GM19238 (cell line): ENCODE measurements around the gene MEI1.
"Not testable (repeated sequence)": the region's sequence is repeated elsewhere in the genome, so short reads cannot be mapped to it uniquely, and the experiment has no call there.

Experiments used
- DNase-seq: peaks from one replicate; pipeline ENCODE4 v3.0.0; 2011; ENCODE audit warnings: low spot score; ENCODE audit not compliant: insufficient read length

Gene MEI1

DNA sequence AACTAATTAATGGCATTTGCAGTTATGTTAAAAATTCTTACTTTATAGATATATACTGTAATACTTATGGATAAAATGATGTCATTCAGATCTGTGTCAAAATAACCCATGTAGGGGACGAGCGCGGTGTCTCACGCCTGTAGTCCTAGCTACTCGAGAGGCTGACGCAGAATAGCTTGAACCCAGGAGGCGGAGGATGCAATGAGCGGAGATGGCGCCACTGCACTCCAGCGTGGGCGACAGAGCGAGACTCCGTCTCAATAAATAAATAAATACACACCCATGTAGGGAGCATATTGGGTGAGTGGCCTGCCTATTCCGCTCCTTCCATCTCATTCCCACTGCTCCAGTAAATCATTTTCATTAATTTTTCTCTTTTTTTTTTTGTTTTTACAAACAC lies 17.7 kb upstream of the MEI1 start:
- no peak for DNase-seq

DNA sequence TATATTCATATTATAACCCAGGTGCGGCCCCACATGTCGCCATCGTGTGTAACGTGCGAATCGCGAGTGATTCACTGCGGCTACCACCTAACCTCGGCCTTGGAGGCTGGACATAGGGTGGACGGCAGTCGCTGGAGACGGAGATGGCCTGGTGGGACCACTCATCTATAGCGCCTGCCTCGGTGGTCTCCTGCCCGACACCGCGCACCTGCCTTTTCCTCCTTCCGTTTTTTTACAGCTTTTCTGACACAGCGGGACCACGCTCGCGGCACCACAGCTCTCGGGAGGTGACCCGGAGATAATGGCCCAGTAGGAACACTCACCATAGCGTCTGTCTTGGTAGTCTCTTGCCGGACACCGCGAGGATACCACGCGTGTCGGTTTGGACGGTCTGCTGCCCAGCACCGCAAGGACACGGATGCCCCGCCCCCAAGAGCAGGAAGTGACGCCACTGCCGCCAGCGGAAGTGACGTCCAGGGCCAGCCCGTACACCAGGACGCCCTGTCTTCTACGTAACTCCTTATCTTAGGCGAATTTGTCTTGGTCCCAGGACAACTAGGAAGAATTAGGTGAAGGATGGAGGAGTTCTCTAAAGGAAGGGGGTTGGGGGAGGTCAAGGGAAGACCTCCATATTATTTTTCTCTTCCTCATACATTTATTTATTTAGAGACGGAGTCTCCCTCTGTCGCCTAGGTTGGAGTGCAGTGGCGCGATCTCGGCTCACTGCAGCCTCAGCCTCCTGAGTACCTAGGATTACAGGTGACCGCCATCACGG lies 17.1 kb upstream of the MEI1 start:
- DNase-seq, result peak; percentile 71

DNA sequence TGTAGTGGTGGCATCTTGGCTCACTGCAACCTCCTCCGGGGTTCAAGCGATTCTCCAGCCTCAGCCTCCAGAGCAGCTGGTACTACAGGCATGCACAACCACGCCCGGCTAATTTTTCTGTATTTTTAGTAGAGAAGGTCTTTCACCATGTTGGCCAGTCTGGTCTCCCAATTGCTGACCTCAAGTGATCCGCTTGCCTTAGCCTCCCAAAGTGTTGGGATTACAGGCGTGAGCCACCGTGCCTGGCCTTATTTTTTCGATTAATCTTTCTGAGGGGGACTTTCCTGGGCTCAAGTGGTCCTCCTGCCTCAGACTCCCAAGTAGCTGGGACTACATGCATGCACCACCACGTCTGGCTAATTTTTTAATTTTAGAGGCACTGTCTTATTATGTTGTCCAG lies 16.3 kb upstream of the MEI1 start:
- DNase-seq, result no peak

DNA sequence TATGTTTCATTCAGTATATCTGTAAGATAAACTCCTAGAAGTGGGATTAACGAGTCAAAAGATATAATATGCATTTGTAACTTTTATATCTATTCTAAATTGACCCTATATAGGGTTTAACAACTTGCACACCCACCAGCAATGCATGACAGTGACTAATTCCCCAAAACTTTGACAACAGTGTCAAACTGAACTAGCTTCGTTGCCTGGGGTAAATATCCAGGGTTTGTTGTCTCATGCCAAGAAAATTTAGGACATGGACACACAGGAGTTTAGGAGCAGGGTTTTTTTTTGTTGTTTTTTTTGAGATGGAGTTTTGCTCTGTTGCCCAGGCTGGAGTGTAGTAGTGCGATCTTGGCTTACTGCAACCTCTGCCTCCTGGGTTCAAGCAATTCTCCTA lies 15.7 kb upstream of the MEI1 start:
- DNase-seq, result no peak

DNA sequence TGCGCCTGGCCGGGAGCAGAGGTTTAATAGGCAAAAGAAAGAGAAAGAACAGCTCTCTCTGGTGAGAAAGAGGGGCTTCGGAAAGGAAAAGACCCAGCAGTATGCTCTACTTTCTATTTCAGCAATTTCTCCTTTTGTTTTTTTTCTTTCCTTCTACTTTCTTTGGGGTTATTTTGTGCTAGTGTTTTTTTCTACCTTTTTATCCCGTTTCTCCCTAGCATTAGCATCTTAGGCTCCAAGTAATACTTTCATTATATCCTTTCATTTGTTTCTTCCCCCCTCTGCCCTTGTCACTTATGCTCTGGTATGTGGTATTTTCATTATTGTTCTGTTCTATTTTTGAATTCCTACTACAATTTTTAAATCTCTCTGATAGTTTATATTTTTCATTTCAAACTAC lies 15.1 kb upstream of the MEI1 start:
- DNase-seq, result no peak

DNA sequence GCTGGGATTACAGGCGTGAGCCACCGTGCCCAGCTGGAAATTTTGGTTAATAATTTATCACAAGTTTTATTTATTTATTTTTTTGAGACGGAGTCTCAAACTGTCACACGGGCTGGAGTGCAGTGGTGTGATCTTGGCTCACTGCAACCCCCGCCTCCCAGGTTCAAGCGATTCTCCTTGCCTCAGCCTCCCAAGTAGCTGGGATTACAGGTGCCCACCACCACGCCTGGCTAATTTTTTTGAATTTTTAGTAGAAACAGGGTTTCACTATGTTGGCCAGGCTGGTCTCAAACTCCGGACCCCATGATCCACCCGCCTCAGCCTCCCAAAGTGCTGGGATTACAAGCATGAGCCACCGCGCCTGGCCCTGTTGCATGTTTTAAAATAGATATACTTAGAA lies 12.4 kb upstream of the MEI1 start:
- DNase-seq, result not testable (repeated sequence)

DNA sequence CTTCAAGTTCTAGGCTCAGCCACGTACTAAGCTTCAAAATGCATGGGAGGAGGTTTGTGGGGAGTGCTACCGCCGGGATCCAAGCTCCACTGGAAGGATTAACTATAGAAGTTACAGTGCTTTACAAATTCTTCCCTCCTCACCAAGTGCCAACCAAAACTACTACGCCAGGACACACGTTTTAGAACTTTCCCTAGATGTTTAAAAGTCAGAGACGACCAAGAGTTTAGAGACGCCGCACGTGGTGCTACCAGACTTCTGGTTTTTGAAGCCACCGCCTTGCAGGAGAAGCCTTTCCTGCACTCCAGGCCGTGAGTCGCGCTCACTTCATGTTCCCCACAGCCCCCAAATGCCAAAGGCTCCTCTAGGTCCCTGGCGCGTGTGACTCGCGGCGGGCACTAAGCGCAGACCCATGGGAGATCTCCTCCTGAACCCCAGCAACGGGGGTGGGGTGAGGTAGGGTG lies 11.4 kb upstream of the MEI1 start:
- peak; percentile 25 for DNase-seq

DNA sequence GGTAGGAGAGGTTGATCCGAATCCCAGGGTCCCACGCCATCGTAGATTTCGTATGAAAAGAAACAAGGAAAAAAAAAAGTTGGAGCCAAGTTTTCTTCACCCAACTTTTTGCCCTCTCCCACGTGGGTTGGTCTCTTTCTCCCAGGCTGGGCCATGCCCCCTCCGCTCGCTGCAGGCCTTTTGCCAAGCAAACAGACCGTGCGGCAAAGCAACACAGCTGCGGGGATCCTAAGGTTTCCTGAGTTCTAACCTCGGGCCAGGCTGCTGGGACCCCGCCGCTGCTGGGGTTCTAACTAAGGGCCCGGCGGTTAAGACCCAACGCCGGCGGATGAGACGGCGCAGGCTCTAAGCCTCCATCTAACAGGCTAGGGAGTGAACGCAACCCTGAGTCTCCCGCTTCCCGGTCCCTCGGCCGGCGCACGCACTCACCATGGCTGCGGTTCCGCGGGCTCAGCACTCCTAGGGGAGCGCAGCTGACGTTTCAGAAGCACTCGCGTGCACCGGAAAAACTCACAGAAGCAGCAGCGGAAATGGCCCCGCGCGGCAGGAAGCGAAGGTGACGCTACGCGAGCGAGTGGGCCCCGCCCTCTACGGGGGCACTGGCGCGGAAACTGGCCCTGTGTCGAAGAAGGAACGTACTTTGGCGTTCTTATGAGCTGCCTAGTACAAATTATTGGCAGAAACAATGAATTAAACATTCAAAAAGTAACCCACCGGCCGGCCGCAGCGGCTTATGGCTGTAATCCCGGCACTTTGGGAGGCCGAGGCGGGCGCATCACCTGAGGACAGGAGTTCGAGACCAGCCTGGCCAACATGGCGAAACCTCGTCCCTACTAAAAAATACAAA lies 10.7 kb upstream of the MEI1 start, which contains the start of gene SNU13:
Gene SNU13 (minus strand): TSS at position 503 of the 847 bp plus-strand sequence. CDS start 71 bp downstream, at position 432.
- DNase-seq, result peak; percentile 91

DNA sequence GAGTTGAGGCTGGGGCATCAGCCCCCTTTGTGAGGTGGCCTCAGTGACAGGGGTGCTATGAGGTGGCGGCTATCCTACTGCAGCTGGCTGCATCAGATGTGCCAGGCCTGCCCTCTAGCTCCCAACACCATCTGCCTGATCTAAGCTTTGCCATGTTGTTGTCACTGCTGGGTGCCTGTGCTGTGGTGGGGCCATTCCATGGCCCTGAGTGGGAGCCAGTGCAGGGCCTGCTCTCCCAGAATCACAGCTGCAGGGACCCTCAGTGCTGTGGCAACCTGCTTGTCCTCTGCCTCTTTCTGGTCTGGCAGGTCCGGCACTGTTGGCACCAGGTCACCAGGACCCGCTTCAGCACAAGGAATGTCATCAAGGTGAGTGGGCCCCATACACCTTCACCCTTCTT lies 8.8 kb upstream of the MEI1 start:
- no peak for DNase-seq

DNA sequence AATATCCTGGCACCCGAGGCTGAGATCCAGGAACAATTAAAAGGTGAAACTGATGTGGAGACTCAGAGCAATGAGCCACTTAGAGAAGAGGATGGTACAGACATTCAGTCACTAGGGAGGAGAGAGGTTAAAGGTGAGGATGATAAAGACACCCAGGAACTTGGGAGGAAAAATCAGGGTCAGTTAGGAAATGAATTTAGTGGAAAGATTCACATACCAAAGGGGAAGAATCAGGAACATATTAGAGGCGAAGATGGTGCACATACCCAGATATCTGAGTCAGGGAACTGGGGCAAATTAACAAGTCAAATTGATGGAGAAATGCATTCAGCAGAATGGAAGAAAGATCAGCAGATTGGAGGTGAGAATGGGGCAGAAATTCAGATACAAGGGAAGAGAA lies 4.1 kb upstream of the MEI1 start:
- DNase-seq, result no peak

DNA sequence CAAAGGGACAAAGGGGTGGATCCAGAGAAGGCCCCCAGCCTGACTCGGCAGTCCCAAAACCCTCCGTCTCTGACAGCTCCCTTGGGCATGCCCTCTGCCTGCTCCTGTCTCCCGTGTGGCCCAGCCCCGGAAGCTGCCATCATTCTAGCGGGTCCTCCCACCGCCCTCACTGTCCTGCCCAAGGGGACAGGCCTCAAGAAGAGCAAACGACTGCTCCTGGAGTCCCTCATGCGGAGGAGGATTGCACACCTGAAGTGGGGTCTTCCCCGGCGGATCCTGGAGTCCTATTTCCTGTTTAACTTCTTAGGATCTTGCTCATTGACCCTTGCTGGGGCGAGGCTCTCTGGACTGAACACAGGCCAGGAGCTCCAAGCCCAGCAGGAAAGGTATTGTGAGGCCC lies 2.6 kb upstream of the MEI1 start:
- DNase-seq, result no peak

DNA sequence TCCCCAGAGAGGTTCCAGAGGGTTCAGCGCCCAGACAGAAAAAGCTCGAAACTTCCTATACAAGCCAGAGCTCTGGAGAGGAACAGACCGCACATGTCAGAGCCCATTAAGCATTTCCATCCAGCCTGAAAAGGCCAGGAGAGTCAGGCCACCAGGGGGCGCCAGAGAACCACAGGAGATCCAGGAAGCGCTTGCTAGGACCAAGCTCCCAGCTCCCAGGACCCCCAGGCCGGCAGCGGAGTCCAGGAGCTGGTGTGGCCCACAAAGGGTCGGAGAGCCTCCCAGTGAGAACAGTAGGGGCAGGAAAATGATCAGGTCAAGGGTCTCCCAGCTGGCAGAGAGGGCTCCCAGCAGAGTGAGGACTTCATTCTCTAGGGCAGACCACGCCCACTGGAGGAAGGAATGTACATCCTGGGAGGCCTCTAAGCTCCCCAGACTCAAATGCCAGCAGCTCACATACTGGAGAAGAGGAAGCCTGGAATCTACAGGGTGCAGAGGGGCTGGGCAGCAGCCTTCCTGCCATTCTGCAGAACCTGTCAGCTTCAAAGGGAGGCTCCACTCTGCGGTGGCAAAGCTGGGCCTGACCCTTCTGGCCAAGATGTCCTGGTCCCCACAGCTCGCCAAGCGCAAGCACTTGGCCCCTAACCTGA lies 2.1 kb upstream of the MEI1 start:
- DNase-seq, result peak; percentile 81

DNA sequence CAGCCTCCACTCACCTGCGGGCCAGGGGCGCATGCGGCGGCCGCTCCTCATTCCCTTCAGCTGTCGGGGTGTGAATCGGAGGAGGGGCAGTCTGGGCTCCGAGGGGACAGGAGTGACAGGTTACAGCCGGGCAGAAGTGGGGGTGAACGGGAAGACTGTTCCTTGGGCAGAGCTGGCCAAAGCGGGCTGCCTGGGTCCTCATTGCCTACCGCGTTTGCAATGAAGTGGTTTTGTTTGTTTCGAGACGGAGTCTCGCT lies 733 bp downstream of the MEI1 start:
- no peak for DNase-seq

DNA sequence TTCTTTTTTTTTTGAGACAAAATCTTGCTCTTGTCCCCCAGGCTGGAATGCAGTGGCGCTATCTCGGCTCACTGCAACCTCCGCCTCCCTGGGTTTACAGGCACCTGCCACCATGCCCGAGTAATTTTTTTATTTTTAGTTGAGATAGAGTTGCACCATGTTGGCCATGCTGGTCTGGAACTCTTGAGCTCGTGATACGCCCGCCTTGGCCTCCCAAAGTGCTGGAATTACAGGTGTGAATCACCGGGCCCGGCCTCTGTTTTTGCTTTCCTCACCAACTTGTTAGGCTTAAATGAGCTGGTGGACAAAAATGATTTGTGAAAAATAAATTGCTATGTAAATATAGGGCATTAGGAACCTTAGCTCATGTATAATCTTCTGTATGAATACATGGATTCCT lies 3.5 kb downstream of the MEI1 start:
- DNase-seq, result no peak

DNA sequence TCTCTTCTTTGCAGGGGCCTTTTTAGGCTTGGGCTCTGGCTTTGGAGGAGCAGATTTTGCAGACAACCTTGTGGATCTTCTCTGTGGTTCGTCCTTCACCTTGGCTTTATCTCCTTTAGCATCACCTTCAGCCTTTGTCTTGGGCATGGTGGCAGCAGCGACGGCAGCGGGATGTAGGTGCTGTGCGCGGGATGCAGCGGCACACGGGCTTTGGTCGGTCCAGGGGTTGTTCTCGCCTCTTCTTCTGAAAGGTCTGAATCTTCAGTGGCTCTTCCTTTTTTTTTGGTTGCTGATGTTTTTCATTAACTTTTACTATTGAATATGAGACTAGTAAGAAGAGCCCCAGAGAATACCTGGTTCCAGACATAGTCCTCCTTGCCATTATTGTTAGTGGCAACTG lies 10.0 kb downstream of the MEI1 start:
- DNase-seq, result no peak

DNA sequence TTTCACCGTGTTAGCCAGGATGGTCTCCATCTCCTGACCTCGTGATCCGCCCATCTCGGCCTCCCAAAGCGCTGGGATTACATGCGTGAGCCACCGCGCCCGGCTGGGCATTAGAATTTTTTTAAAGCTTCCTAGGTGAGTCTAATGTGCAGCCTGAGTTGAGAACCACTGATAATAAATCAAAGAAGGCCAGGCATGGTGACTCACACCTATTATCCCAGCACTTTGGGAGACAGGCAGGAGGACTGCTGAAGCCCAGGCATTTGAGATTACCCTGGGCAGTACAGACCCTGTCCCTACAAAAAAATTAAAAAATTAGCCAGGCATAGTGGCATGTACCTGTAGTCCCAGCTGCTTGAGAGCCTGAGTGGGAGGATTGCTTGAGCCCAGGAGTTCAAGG lies 13.7 kb downstream of the MEI1 start:
- no peak for DNase-seq

DNA sequence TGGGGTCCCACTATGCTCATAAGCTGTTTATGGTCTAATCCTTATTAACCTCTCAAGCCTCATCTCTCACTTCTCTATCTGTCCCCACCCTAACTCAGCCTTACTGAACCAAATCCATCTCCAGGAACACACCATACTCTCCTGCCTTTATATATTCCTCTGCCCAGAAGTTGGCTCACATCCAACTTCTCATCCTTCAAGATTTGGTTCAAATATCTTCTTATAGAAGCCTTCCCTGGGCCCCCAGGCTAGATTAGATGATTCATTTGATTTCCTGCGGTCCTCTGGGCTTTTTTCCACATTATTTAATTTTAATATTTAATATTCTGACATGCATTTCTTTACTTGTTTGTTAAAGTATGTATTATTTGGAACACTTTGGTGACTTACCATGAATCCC lies 23.2 kb downstream of the MEI1 start:
- no peak for DNase-seq

DNA sequence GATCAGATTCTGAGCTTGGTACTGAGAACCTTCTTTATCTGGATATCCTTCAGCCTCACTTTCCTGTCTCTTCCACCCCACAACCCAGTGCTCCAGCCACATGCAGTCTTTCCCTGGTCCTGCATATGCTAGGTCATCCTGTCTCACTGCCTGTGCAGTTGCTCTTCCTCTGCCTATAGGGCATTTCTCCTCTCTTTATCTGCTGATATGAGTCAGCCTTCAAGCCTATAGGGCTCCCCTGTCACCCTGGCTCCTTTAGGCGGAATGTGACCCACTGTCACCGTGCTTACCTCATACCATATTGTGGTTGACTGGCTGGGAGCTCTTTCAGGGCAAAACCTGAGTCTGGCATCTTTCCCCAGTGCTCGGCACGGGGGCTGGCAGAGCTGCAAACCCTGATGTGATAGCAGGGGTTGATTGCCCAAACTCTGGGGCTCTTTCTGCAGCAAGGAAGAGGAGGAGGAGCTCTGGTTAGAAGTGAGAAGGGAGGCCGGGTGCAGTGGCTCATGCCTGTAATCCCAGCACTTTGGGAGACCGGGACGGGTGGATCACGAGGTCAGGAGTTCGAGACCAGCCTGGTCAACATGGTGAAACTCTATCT lies 26.3 kb downstream of the MEI1 start:
- no peak for DNase-seq

DNA sequence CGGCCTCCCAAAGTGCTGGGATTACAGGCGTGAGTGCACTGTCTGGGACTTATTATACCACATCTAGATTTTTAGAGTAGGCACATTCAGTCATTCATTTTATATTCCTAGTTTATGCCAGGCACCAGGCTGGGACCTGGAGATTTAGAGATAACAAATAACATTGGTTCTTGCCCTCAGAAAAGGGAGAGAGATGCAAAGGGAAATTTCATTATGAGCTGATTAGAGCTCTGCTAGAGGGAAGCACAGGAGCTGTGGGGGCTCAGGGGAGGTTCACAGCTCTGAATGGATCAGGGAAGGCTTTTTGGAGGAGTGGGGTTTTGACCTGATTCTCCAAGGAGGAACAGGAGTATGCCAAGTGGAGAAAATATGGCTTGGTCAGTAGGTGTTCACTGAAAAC lies 32.3 kb downstream of the MEI1 start:
- DNase-seq, result no peak

DNA sequence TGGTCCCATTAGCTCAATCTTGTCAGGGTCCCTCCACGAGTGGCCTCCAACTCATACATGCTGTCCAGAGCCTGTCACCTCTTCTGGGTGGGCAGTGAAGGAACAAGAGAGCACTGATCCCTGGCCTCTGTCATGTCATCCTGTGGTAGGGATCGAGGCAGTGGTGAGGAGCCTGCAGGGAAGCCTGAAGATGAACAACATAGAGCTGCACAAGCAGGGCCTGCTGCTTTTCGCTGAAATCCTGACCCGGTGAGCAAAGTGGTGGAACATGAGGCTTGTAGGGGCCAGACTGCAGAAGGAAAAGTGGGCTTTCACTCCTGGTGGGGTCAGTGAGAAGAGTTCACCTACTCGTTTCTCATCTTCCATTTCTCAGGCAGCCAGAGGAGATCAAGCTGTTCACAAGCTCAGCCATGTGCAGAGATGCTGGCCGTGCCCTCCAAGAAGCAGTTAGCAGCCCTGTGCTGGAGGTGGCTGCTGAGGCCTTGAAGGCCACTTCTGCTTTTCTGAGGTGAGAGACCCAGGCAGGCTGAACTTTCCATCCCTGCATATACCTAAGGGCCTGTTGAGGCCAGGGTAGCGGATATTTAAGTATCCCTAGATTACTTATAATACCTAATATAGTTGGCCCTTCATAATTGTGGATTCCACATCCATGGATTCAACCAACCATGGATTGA lies 32.9 kb downstream of the MEI1 start:
- no peak for DNase-seq

DNA sequence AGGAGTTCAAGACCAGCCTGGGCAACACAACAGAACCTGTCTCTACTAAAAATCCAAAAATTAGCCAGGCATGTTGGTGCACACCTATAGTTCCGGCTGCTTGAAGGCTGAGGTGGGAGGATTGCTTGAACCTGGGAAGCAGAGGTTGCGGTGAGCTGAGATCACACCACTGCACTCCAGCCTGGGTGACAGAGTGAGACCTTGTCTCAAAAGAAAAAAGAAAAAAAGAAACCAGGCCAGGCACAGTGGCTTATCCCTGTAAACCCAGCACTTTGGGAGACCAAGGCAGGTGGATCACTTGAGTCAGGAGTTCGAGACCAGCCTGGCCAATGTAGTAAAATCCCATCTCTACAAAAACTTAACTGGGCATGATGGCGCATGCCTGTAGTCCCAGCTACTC lies 33.9 kb downstream of the MEI1 start:
- not testable (repeated sequence) for DNase-seq
